Measurements from ENCODE around the gene ENTPD7.

The ENTPD7 gene

GRCh38 chr10:99754670-99755069, 95.4 kb downstream of the ENTPD7 start:
- H3K9me3 ChIP-seq (ENCODE audit: control insufficient read depth, insufficient read depth, low read depth, low read length), result no peaks in the 10 kb centered on the region
- POLR2A ChIA-PET, result no interaction called here
- no peak overlapping the region for H3K4me3 ChIP-seq (ENCODE audit: low read depth, low read length)
- peaks cover 41 to 84% of the 10 kb centered on the region in 2 experiments for H3K36me3 ChIP-seq (ENCODE audit: control insufficient read depth in 2 of 2, insufficient read depth in 1 of 2, low read length in 2 of 2)
- H3K4me1 ChIP-seq (ENCODE audit: control insufficient read depth, insufficient read depth, low read length), result no peaks in the 10 kb centered on the region
- CTCF ChIA-PET, result interaction anchor here (0.6 to 1.1 kb wide), 2 partner anchors 22 to 91 kb away, joined by 3 read pairs; no protein-coding TSS in a partner anchor
- no peak for TF ChIP-seq ZNF76 (tag by site-specific recombination; IDR thresholded peaks at IDR 0.05; ENCODE audit: borderline replicate concordance, low read depth)
- no peak for TF ChIP-seq ZNF518A (tag by site-specific recombination; conservative IDR thresholded peaks at IDR 0.05; ENCODE audit: low read depth)
- no peak for TF ChIP-seq ZNF114 (tag by site-specific recombination; IDR thresholded peaks at IDR 0.05)
- no peak for TF ChIP-seq ZNF629 (tag by site-specific recombination; IDR thresholded peaks at IDR 0.05)
- TF ChIP-seq ZNF521 (tag by site-specific recombination; IDR thresholded peaks at IDR 0.05), result no peak
- no peak for TF ChIP-seq OVOL3 (tag by site-specific recombination; IDR thresholded peaks at IDR 0.05)
- TF ChIP-seq ZNF138 (tag by site-specific recombination; IDR thresholded peaks at IDR 0.05; ENCODE audit: borderline replicate concordance), result no peak
- no peak for TF ChIP-seq ELK4 (IDR thresholded peaks at IDR 0.05; ENCODE audit: borderline replicate concordance, low read depth, low read length)
- TF ChIP-seq ZNF140 (tag by site-specific recombination; IDR thresholded peaks at IDR 0.05), result no peak
- H3K27ac ChIP-seq (ENCODE audit: extremely low read depth, low read depth, low read length), result no peak overlapping the region

Data from HEK293 (cell line).